GM18951 (cell line): ENCODE data around the gene POP7.
"Not testable (repeated sequence)": the region's sequence is repeated elsewhere in the genome, so short reads cannot be mapped to it uniquely, and the experiment has no call there.

Experiments used
- POLR2A ChIP-seq: IDR thresholded peaks from 4 replicates; pipeline ENCODE4 v1.6.1; 2011; ENCODE audit warnings: mild to moderate bottlenecking; ENCODE audit not compliant: insufficient read length, insufficient read depth; ENCODE audit errors: extremely low read depth
- in situ Hi-C: fragments of 300-500 bp; cut with MboI; formaldehyde crosslinking; loops from one replicate; pipeline ENCODE4 v1.12.0; 2022; ENCODE audit warnings: low sequenced_read_pairs, mixed read lengths, inconsistent platforms; ENCODE audit not compliant: unreplicated experiment

POP7 gene

DNA sequence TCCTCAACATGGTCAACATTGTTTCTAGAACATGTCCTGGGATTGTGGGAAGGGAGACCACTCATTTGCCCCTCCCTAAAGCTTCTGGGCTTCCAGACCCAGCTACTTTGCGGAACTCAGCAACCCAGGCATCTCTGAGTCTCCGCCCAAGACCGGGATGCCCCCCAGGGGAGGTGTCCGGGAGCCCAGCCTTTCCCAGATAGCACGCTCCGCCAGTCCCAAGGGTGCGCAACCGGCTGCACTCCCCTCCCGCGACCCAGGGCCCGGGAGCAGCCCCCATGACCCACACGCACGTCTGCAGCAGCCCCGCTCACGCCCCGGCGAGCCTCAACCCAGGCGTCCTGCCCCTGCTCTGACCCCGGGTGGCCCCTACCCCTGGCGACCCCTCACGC is 14.4 kb downstream of the POP7 start, which contains the start of gene EPO:
EPO (plus strand) TSS at position 190 of the 392 bp plus-strand sequence. CDS start 513 bp downstream, outside the sequence.
- in situ Hi-C loops = no loop called here
- no peak for TF ChIP-seq POLR2A

DNA sequence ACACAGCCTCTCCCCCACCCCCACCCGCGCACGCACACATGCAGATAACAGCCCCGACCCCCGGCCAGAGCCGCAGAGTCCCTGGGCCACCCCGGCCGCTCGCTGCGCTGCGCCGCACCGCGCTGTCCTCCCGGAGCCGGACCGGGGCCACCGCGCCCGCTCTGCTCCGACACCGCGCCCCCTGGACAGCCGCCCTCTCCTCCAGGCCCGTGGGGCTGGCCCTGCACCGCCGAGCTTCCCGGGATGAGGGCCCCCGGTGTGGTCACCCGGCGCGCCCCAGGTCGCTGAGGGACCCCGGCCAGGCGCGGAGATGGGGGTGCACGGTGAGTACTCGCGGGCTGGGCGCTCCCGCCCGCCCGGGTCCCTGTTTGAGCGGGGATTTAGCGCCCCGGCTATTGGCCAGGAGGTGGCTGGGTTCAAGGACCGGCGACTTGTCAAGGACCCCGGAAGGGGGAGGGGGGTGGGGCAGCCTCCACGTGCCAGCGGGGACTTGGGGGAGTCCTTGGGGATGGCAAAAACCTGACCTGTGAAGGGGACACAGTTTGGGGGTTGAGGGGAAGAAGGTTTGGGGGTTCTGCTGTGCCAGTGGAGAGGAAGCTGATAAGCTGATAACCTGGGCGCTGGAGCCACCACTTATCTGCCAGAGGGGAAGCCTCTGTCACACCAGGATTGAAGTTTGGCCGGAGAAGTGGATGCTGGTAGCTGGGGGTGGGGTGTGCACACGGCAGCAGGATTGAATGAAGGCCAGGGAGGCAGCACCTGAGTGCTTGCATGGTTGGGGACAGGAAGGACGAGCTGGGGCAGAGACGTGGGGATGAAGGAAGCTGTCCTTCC is 15.0 kb downstream of the POP7 start:
- no peak for TF ChIP-seq POLR2A
- in situ Hi-C loops = no loop called here

DNA sequence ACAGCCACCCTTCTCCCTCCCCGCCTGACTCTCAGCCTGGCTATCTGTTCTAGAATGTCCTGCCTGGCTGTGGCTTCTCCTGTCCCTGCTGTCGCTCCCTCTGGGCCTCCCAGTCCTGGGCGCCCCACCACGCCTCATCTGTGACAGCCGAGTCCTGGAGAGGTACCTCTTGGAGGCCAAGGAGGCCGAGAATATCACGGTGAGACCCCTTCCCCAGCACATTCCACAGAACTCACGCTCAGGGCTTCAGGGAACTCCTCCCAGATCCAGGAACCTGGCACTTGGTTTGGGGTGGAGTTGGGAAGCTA is 15.5 kb downstream of the POP7 start:
- no peak for TF ChIP-seq POLR2A
- in situ Hi-C loops = no loop called here

DNA sequence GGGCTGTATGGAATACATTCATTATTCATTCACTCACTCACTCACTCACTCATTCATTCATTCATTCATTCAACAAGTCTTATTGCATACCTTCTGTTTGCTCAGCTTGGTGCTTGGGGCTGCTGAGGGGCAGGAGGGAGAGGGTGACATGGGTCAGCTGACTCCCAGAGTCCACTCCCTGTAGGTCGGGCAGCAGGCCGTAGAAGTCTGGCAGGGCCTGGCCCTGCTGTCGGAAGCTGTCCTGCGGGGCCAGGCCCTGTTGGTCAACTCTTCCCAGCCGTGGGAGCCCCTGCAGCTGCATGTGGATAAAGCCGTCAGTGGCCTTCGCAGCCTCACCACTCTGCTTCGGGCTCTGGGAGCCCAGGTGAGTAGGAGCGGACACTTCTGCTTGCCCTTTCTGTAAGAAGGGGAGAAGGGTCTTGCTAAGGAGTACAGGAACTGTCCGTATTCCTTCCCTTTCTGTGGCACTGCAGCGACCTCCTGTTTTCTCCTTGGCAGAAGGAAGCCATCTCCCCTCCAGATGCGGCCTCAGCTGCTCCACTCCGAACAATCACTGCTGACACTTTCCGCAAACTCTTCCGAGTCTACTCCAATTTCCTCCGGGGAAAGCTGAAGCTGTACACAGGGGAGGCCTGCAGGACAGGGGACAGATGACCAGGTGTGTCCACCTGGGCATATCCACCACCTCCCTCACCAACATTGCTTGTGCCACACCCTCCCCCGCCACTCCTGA is 16.7 kb downstream of the POP7 start:
- in situ Hi-C loops = no loop called here
- TF ChIP-seq POLR2A = no peak

GRCh38 chr7:100723732-100724275 is 17.9 kb downstream of the POP7 start:
- in situ Hi-C loops = no loop called here
- TF ChIP-seq POLR2A = no peak

GRCh38 chr7:100724364-100724763 is 18.4 kb downstream of the POP7 start:
- in situ Hi-C loops = not testable (repeated sequence)

GRCh38 chr7:100726996-100727761 is 21.3 kb downstream of the POP7 start:
- no peak for TF ChIP-seq POLR2A
- in situ Hi-C loops = no loop called here

- TF ChIP-seq POLR2A = no peak
- in situ Hi-C loops = no loop called here
Measured at GRCh38 chr7:100728196-100728595, 22.3 kb downstream of the POP7 start.

GRCh38 chr7:100730136-100730800 is 24.3 kb downstream of the POP7 start:
- in situ Hi-C loops = no loop called here
- no peak for TF ChIP-seq POLR2A

- in situ Hi-C loops = no loop called here
- no peak for TF ChIP-seq POLR2A
Measured at GRCh38 chr7:100731937-100732636, 26.2 kb downstream of the POP7 start.

GRCh38 chr7:100735730-100736129 is 29.8 kb downstream of the POP7 start:
- TF ChIP-seq POLR2A = no peak
- in situ Hi-C loops = no loop called here

- no peak for TF ChIP-seq POLR2A
- in situ Hi-C loops = no loop called here
Measured at GRCh38 chr7:100736671-100737070, 30.8 kb downstream of the POP7 start.

DNA sequence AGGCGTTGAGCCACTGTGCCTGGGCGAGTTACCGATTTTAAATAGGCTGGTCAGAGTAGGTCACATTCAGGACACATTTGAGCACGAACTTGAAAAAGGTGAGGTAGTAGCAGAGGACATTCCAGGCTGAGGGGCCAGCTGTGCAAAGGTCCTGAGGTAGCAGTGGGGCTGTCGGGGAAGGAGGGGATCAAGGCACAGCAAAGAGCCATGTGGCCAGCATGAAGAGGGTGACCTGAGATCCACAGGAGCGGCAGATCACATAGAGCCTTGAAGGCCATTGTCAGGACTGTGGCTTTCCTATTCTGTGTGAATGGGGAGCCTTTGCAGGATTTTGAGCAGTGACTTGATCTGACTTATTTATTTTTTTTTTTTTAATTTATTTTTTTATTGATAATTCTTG is 34.0 kb downstream of the POP7 start:
- no peak for TF ChIP-seq POLR2A
- in situ Hi-C loops = no loop called here

GRCh38 chr7:100744605-100745004 is 38.7 kb downstream of the POP7 start:
- TF ChIP-seq POLR2A = no peak
- in situ Hi-C loops = no loop called here
